Right ventricle myocardium superior (tissue), 1 donor: ENCODE results near the gene GFOD1. TPM values are rescaled to one million over a fixed set of nuclear protein-coding genes. Genes with fewer than 3 reads are reported as not detected.
A peak's percentile ranks its signal among the peaks of the same experiment; 100 is the strongest.
"Not testable (repeated sequence)": the region's sequence is repeated elsewhere in the genome, so short reads cannot be mapped to it uniquely, and the experiment has no call there.

Experiments
- ATAC-seq: fragments of 200-7000 bp; cut with Tn5 transposase; one replicate; pipeline ENCODE4 v1.9.1; 2020; ENCODE audit warnings: mild to moderate bottlenecking; ENCODE audit not compliant: poor library complexity
- DNase-seq: peaks from one replicate; pipeline ENCODE4 v3.0.0-alpha.2; 2020
- intact Hi-C: fragments of 100-400 bp; cut with DNase I; formaldehyde crosslinking; loops from one replicate; pipeline ENCODE4 v1.11.2; 2022
- total RNA-seq: library from RNA; stranded (reverse); fragmentation: NEBNext Ultra II Directional; extraction: Animal tissue kit (Norgen Biotek cat#: 25700); gene quantifications from one replicate; pipeline ENCODE4 v1.2.1, GENCODE V29; 2021
- donor health status: DM: no; HTN: yes; CAD: no; lungs with severe emphysema.

Gene GFOD1
- total RNA-seq, 1 donor from 2014 or later, result 46.2 TPM

- ATAC-seq (no peak), DNase-seq (no peak)
- intact Hi-C loops, result no loop called here
Observed at GRCh38 chr6:13513626-13514502, 26.5 kb upstream of the GFOD1 start.

- DNase-seq, result no peak
- ATAC-seq, result no peak
- intact Hi-C loops, result no loop called here
Observed at GRCh38 chr6:13512900-13513299, 25.5 kb upstream of the GFOD1 start.

- ATAC-seq, result peak; percentile 43
Observed at GRCh38 chr6:13511913-13512717, 24.7 kb upstream of the GFOD1 start.

GRCh38 chr6:13511141-13511571, 23.8 kb upstream of the GFOD1 start:
- intact Hi-C loops, DNase-seq, ATAC-seq: not testable (repeated sequence)

More at GRCh38 chr6:13511913-13512717, 24.7 kb upstream of the GFOD1 start:
- intact Hi-C loops, result no loop called here
- no peak for DNase-seq

GRCh38 chr6:13510433-13510832, 23.0 kb upstream of the GFOD1 start:
- intact Hi-C loops, ATAC-seq, DNase-seq: not testable (repeated sequence)

GRCh38 chr6:13508711-13509705, 21.6 kb upstream of the GFOD1 start:
- ATAC-seq, result peak; percentile 39
- DNase-seq, result no peak
- intact Hi-C loops, result no loop called here

- DNase-seq (no peak), ATAC-seq (peak; percentile 48)
- intact Hi-C loops, result no loop called here
Observed at GRCh38 chr6:13507306-13507860, 20.0 kb upstream of the GFOD1 start.

- intact Hi-C loops, result no loop called here
- ATAC-seq (no peak), DNase-seq (no peak)
Observed at GRCh38 chr6:13505345-13505734, 17.9 kb upstream of the GFOD1 start.

- intact Hi-C loops, result no loop called here
- ATAC-seq, result peak; percentile 12
- no peak for DNase-seq
Observed at GRCh38 chr6:13504611-13505344, 17.4 kb upstream of the GFOD1 start.

GRCh38 chr6:13500915-13501314, 13.5 kb upstream of the GFOD1 start:
- intact Hi-C loops, result no loop called here
- DNase-seq (no peak), ATAC-seq (no peak)

- ATAC-seq, result no peak
- intact Hi-C loops, result no loop called here
- DNase-seq, result no peak
Observed at GRCh38 chr6:13500264-13500663, 12.9 kb upstream of the GFOD1 start.

GRCh38 chr6:13496513-13497190, 9.3 kb upstream of the GFOD1 start:
- intact Hi-C loops, result no loop called here

GRCh38 chr6:13495818-13496217, 8.4 kb upstream of the GFOD1 start:
- ATAC-seq, result peak; percentile 56
- DNase-seq, result no peak
- intact Hi-C loops, result no loop called here

More at GRCh38 chr6:13496513-13497190, 9.3 kb upstream of the GFOD1 start:
- DNase-seq (no peak), ATAC-seq (no peak)

GRCh38 chr6:13495112-13495776, 7.8 kb upstream of the GFOD1 start:
- DNase-seq (no peak), ATAC-seq (peak; percentile 77)
- intact Hi-C loops, result no loop called here

- intact Hi-C loops, result no loop called here
- ATAC-seq, result no peak
- DNase-seq, result no peak
Observed at GRCh38 chr6:13494137-13494536, 6.7 kb upstream of the GFOD1 start.

- no peak for ATAC-seq
- DNase-seq, result no peak
- intact Hi-C loops, result no loop called here
Observed at GRCh38 chr6:13493147-13493546, 5.7 kb upstream of the GFOD1 start.

GRCh38 chr6:13492357-13492756, 5.0 kb upstream of the GFOD1 start:
- DNase-seq (no peak), ATAC-seq (no peak)
- intact Hi-C loops, result no loop called here
